Measurements from ENCODE around the gene ONECUT3.

ONECUT3 gene

GRCh38 chr19:1817553-1818179 lies 64.4 kb downstream of the ONECUT3 start:
- no peak for DNase-seq

DNA sequence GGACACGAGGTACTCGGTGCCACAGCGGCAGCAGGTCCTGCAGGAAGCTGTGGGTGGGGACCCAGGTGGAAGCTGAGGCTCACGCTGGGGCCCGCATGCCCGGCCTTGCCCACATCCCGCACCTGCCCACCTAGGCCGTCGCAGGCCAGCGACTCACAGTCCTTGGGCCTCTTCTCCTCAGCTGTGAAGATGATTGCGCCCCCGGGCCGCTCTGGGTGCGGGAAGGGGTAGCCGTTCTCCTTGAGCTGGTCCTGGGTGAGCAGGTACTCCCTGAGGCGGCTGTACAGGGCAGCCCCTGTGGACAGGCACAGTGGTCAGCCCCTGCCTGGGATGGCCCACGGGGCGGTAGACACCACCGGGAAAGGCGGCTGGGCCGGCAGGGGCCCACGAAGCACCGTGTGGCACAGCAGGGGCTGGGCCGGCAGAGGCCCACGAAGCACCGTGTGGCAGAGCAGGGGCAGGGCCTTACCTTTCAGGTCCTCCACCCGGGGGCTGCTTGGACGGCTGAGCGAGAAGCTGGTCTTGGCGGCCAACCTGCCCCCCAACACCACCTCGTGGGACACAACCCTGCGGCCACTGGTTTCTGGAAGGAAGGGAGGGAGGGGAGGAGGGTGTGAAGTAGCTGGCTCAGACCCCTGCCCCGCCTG lies 65.4 kb downstream of the ONECUT3 start:
- DNase-seq: no peak

GRCh38 chr19:1819341-1820255 lies 66.3 kb downstream of the ONECUT3 start:
- DNase-seq: no peak

DNA sequence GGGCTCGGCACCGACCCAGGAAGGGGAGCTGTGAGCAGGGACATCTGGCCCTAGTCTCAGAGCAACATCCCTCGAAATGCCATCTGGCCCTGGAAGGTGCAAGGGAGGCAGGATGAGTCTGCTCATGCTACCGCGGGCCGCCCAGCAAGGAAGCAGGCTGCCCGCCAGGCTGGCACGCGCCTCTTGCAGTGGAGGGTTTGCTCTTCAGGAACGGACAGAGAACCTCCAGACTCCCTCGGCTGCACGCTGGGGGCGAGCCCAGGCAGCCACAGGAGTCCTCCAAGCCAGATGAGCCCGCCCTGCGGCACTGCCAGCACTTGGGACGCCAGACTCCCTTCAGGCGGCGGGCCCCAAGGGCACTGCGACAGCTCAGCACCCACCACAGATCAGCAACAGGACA lies 68.9 kb downstream of the ONECUT3 start:
- no peak for DNase-seq

DNA sequence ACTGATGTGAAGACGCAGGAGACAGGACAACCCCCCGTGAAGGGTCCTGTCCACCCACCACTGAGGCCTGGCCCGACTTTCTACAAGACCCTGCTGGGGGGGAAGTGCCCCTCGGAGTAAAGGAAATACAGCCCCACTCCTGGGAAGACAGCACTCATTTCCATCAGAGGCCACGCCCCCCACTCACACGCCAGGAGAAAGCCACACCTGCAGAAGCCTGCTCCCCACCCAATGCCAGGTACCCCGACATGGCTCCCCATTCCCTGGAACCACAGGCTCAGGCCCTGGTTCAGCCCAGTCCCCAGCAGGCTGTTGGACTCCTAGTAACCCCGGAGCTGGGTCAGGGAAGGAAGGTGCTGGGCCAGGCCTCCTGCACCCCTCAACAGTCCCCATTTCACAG lies 69.7 kb downstream of the ONECUT3 start:
- no peak for DNase-seq

GRCh38 chr19:1823539-1824251 lies 70.4 kb downstream of the ONECUT3 start:
- DNase-seq: no peak

DNA sequence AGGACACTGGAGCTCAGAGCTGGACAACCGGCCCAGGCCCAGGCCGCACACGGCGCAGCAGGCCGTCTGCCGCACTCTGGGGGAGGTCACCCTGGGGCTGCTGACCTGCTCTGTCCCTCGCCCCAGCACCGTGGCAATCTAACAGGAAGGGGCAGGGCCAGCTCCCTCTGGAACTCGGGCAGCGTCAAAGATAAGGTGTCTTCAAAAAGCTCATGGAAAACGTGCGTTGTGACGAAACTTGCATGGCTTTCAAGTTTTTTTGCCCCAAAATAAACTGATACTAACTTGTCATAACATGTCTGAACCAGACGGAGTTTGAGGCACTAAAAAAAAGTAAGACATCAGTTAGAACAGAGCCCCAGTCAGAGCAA lies 70.9 kb downstream of the ONECUT3 start:
- DNase-seq: no peak

- peak; percentile 40 for DNase-seq
These were observed 72.7 kb downstream of the ONECUT3 start for GRCh38 chr19:1825909-1826556.

GRCh38 chr19:1826557-1827521 lies 73.5 kb downstream of the ONECUT3 start:
- DNase-seq: no peak

GRCh38 chr19:1827566-1828278 lies 74.4 kb downstream of the ONECUT3 start:
- DNase-seq: no peak

DNA sequence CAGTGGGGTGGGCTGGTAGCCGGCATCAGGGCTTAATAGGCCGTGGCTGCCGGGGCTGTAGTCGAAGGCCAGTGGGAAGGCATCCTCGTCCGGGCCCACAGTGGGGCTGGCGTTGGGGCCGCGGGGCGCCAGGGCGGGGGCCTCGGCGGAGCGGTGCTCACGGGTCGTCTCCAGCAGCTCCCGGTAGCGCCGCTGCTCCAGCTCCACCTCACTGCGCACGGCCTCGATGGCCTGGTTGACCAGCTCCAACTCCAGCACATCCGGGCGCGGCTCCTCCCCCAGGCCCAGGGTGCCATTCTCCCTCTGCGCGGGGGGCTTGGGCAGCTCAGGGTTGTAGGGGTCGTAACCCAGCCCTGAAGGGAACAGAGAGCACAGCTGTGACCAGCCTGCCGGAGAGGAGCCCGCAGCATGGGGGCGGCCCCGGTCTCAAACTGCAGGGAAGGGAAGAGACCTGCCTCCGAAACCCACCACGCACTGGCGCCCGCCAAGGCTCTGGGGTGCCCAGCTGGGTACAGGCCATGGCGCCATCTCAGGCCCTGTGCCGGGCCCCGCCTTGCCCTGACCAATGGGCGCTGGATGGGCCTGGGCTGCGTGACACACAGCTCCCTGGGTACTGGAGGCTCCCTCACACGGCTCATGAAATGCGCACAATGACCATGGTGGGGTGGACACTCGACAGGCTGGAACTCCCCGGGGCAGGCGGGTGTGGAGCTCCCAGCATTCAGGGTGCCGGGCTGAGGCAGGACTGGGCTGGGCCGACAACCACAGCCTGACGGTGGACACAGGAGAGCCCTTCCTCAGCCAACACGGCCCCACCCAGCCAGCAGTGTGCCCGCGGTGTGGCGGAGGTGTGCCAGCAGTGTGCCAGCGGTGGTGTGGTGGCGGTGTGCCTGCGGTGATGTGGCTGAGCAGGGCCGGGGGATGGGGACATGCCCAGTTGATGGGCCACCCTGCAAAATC lies 75.3 kb downstream of the ONECUT3 start:
- no peak for DNase-seq

DNA sequence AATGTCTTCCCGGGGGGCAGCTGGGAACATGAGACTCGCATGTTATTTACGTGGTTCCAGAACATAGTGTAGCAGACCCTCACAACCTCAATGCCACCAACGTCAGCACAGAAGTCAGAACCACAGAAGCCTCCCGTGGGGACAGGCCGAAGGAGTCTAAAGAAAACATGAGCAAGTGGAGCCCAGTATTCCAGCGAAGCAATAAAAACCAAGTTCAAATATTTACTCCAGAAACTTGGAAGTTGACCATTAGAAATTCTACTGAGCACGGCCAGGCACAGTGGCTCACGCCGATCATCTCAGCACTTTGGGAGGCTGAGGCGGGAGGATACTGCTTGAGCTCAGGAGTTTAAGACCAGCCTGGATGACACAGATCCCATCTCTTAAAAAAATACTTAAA lies 76.7 kb downstream of the ONECUT3 start:
- DNase-seq: no peak

DNA sequence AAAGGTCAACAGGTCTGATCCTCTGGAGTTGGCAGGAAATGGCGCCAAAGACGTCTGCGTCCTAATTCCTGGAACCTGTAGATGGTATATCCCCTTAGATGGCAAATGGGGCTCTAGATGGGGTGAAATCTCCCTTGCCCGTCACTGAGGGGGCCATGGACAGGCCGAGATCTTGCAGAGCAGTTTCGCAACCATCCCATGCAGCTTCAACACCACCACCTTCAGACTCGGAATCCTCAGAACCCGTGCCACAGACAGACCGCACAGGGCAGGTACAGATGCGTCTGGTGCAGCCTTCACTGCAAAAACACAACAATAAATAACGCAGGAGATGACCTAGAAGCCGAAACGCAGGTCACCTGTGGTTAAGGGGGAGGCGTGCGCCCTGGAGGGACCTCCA lies 77.3 kb downstream of the ONECUT3 start:
- DNase-seq: no peak
